BJ (cell line): Measurements from ENCODE around the gene PTPRC. TPM values are rescaled to one million over a fixed set of nuclear protein-coding genes. Genes with fewer than 3 reads are reported as not detected.

Experiments
- CTCF ChIA-PET: fragments of 350-600 bp; formaldehyde crosslinking; extraction: SDS; loops from one replicate; lab custom pipeline; 2021; ENCODE audit warnings: antibody characterized with exemption, inconsistent platforms; lab: Yijun Ruan, JAX
- POLR2A ChIA-PET: fragments of 300-600 bp; sonication (Branson Sonifier 250); formaldehyde crosslinking; extraction: SDS; loops from one replicate; lab custom pipeline; 2021; ENCODE audit warnings: antibody characterized with exemption; lab: Charles Lee
- DNase-seq: peaks from one replicate; pipeline ENCODE4 v3.0.0-alpha.2; 2011; ENCODE audit warnings: low read depth
- H3K27me3 ChIP-seq: 2 replicates; pipeline ENCODE4 v1.6.0; 2011; ENCODE audit warnings: low read length; ENCODE audit not compliant: control insufficient read depth, insufficient read depth
- H3K36me3 ChIP-seq: 2 replicates; pipeline ENCODE4 v1.5.1; 2011; ENCODE audit warnings: low read length; ENCODE audit not compliant: control insufficient read depth, insufficient read depth
- H3K4me3 ChIP-seq: 2 replicates; pipeline ENCODE4 v1.5.1; 2011; ENCODE audit warnings: low read depth, mild to moderate bottlenecking, control low read depth, low read length
- polyA plus RNA-seq: library from polyadenylated mRNA; depleted of rRNA; stranded (reverse); fragments of >200 nt; gene quantifications from 2 replicates; pipeline ENCODE4 v1.2.3, GENCODE V29; 2011
- TF ChIP-seq, protein P1 (sequence below): IDR thresholded peaks from 2 replicates; pipeline ENCODE4 v1.5.1; 2011; ENCODE audit warnings: low read depth, mild to moderate bottlenecking, control low read depth, inconsistent platforms, low read length, moderate library complexity; ENCODE audit not compliant: insufficient read depth

The PTPRC gene
- polyA plus RNA-seq, 1 experiment: 0.22 TPM

DNA sequence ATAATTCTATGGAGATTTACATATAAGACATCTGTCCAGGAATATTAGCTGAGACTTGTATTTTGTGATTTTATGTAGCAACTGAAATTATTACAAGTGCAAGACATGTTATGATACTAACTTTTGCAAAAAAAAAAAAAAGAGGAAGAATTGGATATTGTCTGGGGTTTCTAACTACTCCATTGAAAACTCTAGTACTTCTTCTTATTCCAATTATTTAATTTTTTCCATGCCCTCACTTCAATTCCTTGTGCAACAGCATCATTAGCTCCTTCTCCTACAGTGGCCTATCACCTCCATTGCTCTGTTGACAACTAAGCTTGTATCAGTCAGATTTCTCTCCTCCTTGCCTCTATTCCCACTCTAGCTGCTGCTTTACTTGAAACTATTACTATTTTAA, 126.6 kb downstream of the PTPRC start:
- DNase-seq: no peak
- Histone ChIP-seq H3K27me3 (no peaks in the 10 kb centered on the region), H3K36me3 (no peaks in the 10 kb centered on the region), H3K4me3 (no peak overlapping the region)
- TF ChIP-seq, protein P1, sequence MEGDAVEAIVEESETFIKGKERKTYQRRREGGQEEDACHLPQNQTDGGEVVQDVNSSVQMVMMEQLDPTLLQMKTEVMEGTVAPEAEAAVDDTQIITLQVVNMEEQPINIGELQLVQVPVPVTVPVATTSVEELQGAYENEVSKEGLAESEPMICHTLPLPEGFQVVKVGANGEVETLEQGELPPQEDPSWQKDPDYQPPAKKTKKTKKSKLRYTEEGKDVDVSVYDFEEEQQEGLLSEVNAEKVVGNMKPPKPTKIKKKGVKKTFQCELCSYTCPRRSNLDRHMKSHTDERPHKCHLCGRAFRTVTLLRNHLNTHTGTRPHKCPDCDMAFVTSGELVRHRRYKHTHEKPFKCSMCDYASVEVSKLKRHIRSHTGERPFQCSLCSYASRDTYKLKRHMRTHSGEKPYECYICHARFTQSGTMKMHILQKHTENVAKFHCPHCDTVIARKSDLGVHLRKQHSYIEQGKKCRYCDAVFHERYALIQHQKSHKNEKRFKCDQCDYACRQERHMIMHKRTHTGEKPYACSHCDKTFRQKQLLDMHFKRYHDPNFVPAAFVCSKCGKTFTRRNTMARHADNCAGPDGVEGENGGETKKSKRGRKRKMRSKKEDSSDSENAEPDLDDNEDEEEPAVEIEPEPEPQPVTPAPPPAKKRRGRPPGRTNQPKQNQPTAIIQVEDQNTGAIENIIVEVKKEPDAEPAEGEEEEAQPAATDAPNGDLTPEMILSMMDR: no peak
- POLR2A ChIA-PET: no interaction called here
- CTCF ChIA-PET: interaction anchor here (0.6 kb wide), 1 partner anchor 553 kb away, joined by 4 read pairs; no protein-coding TSS in a partner anchor

DNA sequence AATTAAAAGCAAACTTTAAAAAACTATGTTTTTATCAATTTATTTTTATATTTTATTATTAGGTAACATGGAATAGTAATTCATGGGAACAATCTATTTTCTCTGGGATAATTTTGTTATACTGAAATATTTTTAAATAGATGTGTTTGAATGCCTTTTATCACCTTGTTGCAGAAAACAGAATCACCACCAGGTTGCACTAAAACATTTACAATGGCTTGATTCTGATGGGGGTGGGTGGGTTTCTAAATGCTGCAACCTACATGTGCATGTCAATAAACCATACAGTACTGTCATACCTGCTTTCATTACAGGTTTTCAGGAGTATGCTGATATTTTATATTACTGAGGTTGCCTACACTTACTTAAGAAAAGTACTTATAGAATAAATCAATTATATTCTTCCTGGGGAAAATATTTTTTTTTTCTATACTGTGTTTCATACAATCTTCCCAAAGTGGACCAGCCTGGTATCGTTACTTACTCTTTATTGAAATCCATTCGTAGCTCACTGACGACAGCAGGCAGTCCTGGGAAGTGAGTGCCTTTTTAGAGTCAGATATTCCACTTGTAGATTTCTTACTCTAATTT, 132.8 kb downstream of the PTPRC start:
- Histone ChIP-seq H3K4me3 (no peak overlapping the region), H3K36me3 (no peaks in the 10 kb centered on the region), H3K27me3 (no peaks in the 10 kb centered on the region)
- TF ChIP-seq, protein P1: peak; percentile 46
- ChIA-PET CTCF (interaction anchor here (0.7 to 1.1 kb wide), 3 partner anchors 8 to 664 kb away, joined by 3 read pairs; no protein-coding TSS in a partner anchor), POLR2A (no interaction called here)
- no peak for DNase-seq

DNA sequence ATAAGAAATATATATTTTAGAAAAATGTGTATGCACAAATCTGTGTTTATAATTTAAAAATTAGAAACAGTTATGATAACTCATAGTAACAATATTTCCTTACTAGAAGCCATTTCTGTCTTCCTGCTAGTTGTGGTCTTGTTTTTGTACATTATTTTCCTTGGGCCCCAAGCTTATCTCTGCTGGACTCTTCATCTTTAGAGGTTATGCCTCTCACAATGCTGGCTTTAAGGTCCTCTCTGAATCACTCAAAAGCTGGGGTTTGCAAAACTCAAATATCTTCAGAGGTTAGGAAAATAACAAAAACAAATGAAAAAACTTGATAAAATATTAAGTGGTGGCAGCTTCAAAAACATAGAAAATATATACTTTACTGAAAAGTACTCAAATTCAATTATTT, 133.8 kb downstream of the PTPRC start:
- Histone ChIP-seq H3K4me3 (no peak overlapping the region), H3K27me3 (no peaks in the 10 kb centered on the region), H3K36me3 (no peaks in the 10 kb centered on the region)
- CTCF ChIA-PET: interaction anchor here (0.5 to 1.5 kb wide), 6 partner anchors 9 to 691 kb away, joined by 3 to 9 read pairs (median 3); no protein-coding TSS in a partner anchor
- TF ChIP-seq, protein P1: no peak
- POLR2A ChIA-PET: no interaction called here
- DNase-seq: no peak

DNA sequence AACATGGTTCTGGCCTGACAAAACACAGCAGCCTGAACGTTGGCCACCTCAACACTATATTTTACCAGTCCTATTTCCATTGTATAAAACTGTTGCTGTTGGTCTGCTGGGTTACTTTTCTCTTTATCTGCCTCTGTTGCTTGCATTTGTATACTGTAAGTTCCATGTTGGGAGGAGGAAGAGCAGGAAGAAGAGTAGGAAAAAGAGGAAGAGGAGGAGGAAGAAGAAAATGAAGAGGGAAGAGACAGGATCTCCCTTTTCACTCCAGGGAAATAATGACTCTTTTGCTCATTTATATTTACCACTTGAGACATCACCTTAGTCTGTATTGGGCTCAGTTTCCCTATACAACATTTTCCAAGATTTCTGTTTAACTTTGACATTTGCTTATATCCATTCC, 134.2 kb downstream of the PTPRC start:
- H3K36me3 ChIP-seq: no peaks in the 10 kb centered on the region
- TF ChIP-seq, protein P1: no peak
- no peaks in the 10 kb centered on the region for H3K27me3 ChIP-seq
- DNase-seq: no peak
- POLR2A ChIA-PET: no interaction called here
- H3K4me3 ChIP-seq: no peak overlapping the region
- CTCF ChIA-PET: interaction anchor here (0.9 to 1.5 kb wide), 3 partner anchors 10 to 690 kb away, joined by 3 to 9 read pairs (median 3); no protein-coding TSS in a partner anchor

DNA sequence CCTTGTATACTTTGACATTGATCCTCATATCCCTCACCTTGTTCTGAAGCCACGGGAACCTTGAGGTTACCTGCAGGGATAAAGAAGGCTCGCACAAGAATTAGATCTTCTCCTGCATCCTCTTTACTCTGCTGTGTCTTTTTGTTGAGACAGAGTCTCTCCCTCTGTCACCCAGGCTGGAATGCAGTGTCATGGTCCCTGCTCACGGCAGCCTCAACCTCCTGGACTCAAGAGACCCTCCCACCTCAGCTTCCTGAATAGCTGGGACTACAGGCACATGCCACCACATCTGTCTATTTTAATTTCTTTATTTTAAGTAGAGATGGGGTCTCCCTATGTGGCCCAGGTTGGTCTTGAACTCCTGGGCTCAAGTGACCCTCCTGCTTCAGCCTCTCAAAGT, 134.7 kb downstream of the PTPRC start:
- Histone ChIP-seq H3K36me3 (no peaks in the 10 kb centered on the region), H3K4me3 (no peak overlapping the region), H3K27me3 (no peaks in the 10 kb centered on the region)
- CTCF ChIA-PET: interaction anchor here (0.9 to 1.5 kb wide), 2 partner anchors 340 to 690 kb away, joined by 3 to 9 read pairs; no protein-coding TSS in a partner anchor
- no peak for DNase-seq
- POLR2A ChIA-PET: no interaction called here
- TF ChIP-seq, protein P1: no peak
